Measurements from ENCODE around the gene PPM1H.

PPM1H gene

GRCh38 chr12:62602255-62603060 lies 332.5 kb downstream of the PPM1H start:
- Histone ChIP-seq H3K27ac (peak overlapping the region; percentile 98), H3K4me3 (ENCODE audit: low read depth, low read length) (peak overlapping the region; percentile 90), H3K27me3 (replicated peaks) (no peaks in the 10 kb centered on the region), H3K36me3 (replicated peaks) (no peaks in the 10 kb centered on the region)
- peak; percentile 82 for DNase-seq
- in situ Hi-C loops (cut with HindIII; ENCODE audit: low pct_ligation_motif_present, low sequenced_read_pairs) = no loop called here
- TF ChIP-seq CTCF (IDR thresholded peaks at IDR 0.05; ENCODE audit: low read depth, low read length, missing control alignments) = no peak

GRCh38 chr12:62601765-62602164 lies 333.2 kb downstream of the PPM1H start:
- Histone ChIP-seq H3K36me3 (replicated peaks) (no peaks in the 10 kb centered on the region), H3K27me3 (replicated peaks) (no peaks in the 10 kb centered on the region), H3K27ac (peak overlapping the region; percentile 98), H3K4me3 (ENCODE audit: low read depth, low read length) (peak overlapping the region; percentile 90)
- no peak for DNase-seq
- in situ Hi-C loops (cut with HindIII; ENCODE audit: low pct_ligation_motif_present, low sequenced_read_pairs) = no loop called here
- no peak for TF ChIP-seq CTCF (IDR thresholded peaks at IDR 0.05; ENCODE audit: low read depth, low read length, missing control alignments)

GRCh38 chr12:62599854-62600437 lies 335.0 kb downstream of the PPM1H start:
- DNase-seq = no peak
- no peak overlapping the region for H3K4me3 ChIP-seq (ENCODE audit: low read depth, low read length)
- TF ChIP-seq CTCF (IDR thresholded peaks at IDR 0.05; ENCODE audit: low read depth, low read length, missing control alignments) = peak; percentile 52
- H3K27ac ChIP-seq = no peak overlapping the region
- no peaks in the 10 kb centered on the region for H3K27me3 ChIP-seq (replicated peaks)
- in situ Hi-C loops (cut with HindIII; ENCODE audit: low pct_ligation_motif_present, low sequenced_read_pairs) = no loop called here
- H3K36me3 ChIP-seq (replicated peaks) = no peaks in the 10 kb centered on the region

GRCh38 chr12:62598846-62599245 lies 336.1 kb downstream of the PPM1H start:
- Histone ChIP-seq H3K27ac (no peak overlapping the region), H3K36me3 (replicated peaks) (no peaks in the 10 kb centered on the region), H3K27me3 (replicated peaks) (no peaks in the 10 kb centered on the region), H3K4me3 (ENCODE audit: low read depth, low read length) (no peak overlapping the region)
- in situ Hi-C loops (cut with HindIII; ENCODE audit: low pct_ligation_motif_present, low sequenced_read_pairs) = no loop called here
- no peak for DNase-seq
- TF ChIP-seq CTCF (IDR thresholded peaks at IDR 0.05; ENCODE audit: low read depth, low read length, missing control alignments) = no peak

- peaks cover 4% of the 10 kb centered on the region for H3K36me3 ChIP-seq (replicated peaks)
- H3K4me3 ChIP-seq (ENCODE audit: low read depth, low read length) = no peak overlapping the region
- TF ChIP-seq CTCF (IDR thresholded peaks at IDR 0.05; ENCODE audit: low read depth, low read length, missing control alignments) = no peak
- no peak for DNase-seq
- H3K27ac ChIP-seq = no peak overlapping the region
- in situ Hi-C loops (cut with HindIII; ENCODE audit: low pct_ligation_motif_present, low sequenced_read_pairs) = no loop called here
- H3K27me3 ChIP-seq (replicated peaks) = no peaks in the 10 kb centered on the region
Observed at GRCh38 chr12:62597253-62597652, 337.7 kb downstream of the PPM1H start.

Measured in brain microvascular endothelial cell (primary cell).